ENCODE results near the gene SELENOM. TPM values are rescaled to one million over a fixed set of nuclear protein-coding genes. Genes with fewer than 3 reads are reported as not detected.
"Not testable (repeated sequence)": the region's sequence is repeated elsewhere in the genome, so short reads cannot be mapped to it uniquely, and the experiment has no call there.

The SELENOM gene
- total RNA-seq, 2 donors from 2014 or later: 27.1 to 61.7 TPM

- Histone ChIP-seq H3K4me3 (no peak overlapping the region), H3K4me1 (no peaks in the 10 kb centered on the region), H3K9me3 (no peaks in the 10 kb centered on the region), H3K9ac (ENCODE audit: low read depth in 2 of 2, low read length in 2 of 2) (no peak overlapping the region), H3K27ac (peak overlapping the region; percentile 2), H3K27me3 (no peaks in the 10 kb centered on the region), H3K36me3 (peaks cover 8% of the 10 kb centered on the region)
- DNase-seq: no peak
- intact Hi-C loops (cut with DNase I): no loop called here
- TF ChIP-seq, protein P1, sequence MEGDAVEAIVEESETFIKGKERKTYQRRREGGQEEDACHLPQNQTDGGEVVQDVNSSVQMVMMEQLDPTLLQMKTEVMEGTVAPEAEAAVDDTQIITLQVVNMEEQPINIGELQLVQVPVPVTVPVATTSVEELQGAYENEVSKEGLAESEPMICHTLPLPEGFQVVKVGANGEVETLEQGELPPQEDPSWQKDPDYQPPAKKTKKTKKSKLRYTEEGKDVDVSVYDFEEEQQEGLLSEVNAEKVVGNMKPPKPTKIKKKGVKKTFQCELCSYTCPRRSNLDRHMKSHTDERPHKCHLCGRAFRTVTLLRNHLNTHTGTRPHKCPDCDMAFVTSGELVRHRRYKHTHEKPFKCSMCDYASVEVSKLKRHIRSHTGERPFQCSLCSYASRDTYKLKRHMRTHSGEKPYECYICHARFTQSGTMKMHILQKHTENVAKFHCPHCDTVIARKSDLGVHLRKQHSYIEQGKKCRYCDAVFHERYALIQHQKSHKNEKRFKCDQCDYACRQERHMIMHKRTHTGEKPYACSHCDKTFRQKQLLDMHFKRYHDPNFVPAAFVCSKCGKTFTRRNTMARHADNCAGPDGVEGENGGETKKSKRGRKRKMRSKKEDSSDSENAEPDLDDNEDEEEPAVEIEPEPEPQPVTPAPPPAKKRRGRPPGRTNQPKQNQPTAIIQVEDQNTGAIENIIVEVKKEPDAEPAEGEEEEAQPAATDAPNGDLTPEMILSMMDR (IDR thresholded peaks at IDR 0.05): no peak
Measured at GRCh38 chr22:31097941-31098631, 9.3 kb downstream of the SELENOM start.

DNA sequence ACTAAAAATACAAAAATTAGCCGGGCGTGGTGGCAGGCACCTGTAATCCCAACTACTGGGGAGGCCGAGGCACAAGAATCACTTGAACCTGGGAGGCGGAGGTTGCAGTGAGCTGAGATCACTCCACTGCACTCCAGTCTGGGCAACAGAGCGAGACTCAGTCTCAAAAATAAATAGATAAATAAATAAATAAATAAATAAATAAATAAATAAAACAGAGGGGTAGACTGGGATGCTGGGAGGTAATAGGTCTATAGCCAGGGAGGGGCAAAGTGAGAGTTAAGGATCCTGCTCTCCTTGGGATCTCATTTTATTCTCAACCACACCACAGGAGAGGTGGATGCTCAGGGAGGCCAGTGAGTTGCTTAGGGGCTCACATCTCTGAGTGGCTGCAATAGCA lies 9.8 kb downstream of the SELENOM start:
- H3K27ac ChIP-seq; H3K27me3 ChIP-seq; H3K9me3 ChIP-seq; H3K36me3 ChIP-seq; intact Hi-C loops (cut with DNase I); H3K9ac ChIP-seq (ENCODE audit: low read depth in 2 of 2, low read length in 2 of 2); H3K4me1 ChIP-seq; DNase-seq; H3K4me3 ChIP-seq: not testable (repeated sequence)

DNA sequence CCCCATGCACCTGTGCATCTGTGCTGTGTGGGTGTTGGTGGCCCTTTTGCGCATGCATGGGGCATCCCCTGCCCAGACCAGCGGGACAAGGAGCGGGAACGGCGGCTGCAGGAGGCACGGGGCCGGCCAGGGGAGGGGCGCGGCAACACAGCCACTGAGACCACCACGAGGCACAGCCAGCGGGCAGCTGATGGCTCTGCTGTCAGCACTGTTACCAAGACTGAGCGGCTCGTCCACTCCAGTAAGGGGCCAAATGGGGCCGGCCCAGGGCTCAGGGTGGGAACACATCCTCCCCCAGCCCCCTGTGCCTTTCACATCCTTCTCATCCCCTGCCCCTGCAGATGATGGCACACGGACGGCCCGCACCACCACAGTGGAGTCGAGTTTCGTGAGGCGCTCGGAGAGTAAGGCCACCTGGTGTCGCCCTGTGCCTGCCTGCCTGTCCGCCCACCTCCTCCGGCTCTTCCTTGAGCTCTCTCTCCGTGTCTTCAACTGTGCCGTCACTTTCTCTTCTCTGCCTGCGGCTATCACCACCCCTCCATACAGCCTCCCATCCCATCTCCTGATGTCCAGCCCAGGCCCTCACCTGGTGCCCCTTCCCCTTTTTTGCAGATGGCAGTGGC lies 10.6 kb downstream of the SELENOM start:
- Histone ChIP-seq H3K27me3 (no peaks in the 10 kb centered on the region), H3K9ac (ENCODE audit: low read depth in 2 of 2, low read length in 2 of 2) (no peak overlapping the region), H3K9me3 (no peaks in the 10 kb centered on the region), H3K4me3 (no peak overlapping the region), H3K27ac (no peak overlapping the region), H3K36me3 (peaks cover 10% of the 10 kb centered on the region), H3K4me1 (no peaks in the 10 kb centered on the region)
- TF ChIP-seq, protein P1 (IDR thresholded peaks at IDR 0.05): no peak
- intact Hi-C loops (cut with DNase I): no loop called here
- no peak for DNase-seq

DNA sequence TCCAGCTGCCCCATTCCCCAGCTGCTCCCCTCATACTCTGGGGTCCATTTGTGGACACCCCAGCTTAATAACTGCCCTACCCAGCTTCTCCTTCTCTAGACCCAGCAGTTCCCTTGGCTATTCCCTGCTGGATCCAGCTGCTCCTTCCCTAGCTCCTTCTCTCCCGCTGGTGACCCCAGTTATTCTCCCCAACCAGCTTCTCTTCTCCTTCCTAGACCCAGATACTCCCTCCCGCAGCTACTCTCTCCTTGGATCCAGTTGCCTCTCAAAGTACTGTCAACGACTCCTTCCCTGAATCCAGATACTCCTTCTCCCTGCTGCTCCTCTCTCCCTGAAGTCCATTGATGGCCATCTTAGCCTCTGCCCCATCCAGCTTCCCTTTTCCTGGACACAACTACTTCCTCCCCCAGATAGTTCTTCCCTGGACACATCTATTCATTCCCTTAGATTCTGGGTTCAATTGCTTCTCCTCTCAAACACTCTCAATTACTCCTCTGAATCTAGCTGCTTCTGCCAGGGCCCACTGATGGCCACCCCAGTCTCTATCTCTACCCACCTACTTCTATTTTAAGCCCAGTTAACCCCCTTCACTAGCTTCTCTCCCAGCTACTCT lies 11.6 kb downstream of the SELENOM start:
- H3K27ac ChIP-seq: no peak overlapping the region
- no peak overlapping the region for H3K9ac ChIP-seq (ENCODE audit: low read depth in 2 of 2, low read length in 2 of 2)
- intact Hi-C loops (cut with DNase I): no loop called here
- no peaks in the 10 kb centered on the region for H3K9me3 ChIP-seq
- H3K27me3 ChIP-seq: no peaks in the 10 kb centered on the region
- peaks cover 10% of the 10 kb centered on the region for H3K36me3 ChIP-seq
- DNase-seq: no peak
- TF ChIP-seq, protein P1 (IDR thresholded peaks at IDR 0.05): no peak
- H3K4me3 ChIP-seq: no peak overlapping the region
- no peaks in the 10 kb centered on the region for H3K4me1 ChIP-seq

- TF ChIP-seq, protein P1 (IDR thresholded peaks at IDR 0.05): no peak
- DNase-seq: no peak
- H3K27me3 ChIP-seq: no peaks in the 10 kb centered on the region
- intact Hi-C loops (cut with DNase I): no loop called here
- H3K9ac ChIP-seq (ENCODE audit: low read depth in 2 of 2, low read length in 2 of 2): no peak overlapping the region
- H3K9me3 ChIP-seq: no peaks in the 10 kb centered on the region
- H3K4me3 ChIP-seq: no peak overlapping the region
- H3K36me3 ChIP-seq: peaks cover 10% of the 10 kb centered on the region
- no peaks in the 10 kb centered on the region for H3K4me1 ChIP-seq
- H3K27ac ChIP-seq: no peak overlapping the region
Measured at GRCh38 chr22:31094741-31095140, 12.6 kb downstream of the SELENOM start.

Measured in colonic mucosa (tissue), 4 donors.